Measurements from ENCODE around the gene SEMA5B. TPM values are rescaled to one million over a fixed set of nuclear protein-coding genes. Genes with fewer than 3 reads are reported as not detected.

Gene SEMA5B
- total RNA-seq, 2 donors from 2014 or later: 0.09 to 2.9 TPM

DNA sequence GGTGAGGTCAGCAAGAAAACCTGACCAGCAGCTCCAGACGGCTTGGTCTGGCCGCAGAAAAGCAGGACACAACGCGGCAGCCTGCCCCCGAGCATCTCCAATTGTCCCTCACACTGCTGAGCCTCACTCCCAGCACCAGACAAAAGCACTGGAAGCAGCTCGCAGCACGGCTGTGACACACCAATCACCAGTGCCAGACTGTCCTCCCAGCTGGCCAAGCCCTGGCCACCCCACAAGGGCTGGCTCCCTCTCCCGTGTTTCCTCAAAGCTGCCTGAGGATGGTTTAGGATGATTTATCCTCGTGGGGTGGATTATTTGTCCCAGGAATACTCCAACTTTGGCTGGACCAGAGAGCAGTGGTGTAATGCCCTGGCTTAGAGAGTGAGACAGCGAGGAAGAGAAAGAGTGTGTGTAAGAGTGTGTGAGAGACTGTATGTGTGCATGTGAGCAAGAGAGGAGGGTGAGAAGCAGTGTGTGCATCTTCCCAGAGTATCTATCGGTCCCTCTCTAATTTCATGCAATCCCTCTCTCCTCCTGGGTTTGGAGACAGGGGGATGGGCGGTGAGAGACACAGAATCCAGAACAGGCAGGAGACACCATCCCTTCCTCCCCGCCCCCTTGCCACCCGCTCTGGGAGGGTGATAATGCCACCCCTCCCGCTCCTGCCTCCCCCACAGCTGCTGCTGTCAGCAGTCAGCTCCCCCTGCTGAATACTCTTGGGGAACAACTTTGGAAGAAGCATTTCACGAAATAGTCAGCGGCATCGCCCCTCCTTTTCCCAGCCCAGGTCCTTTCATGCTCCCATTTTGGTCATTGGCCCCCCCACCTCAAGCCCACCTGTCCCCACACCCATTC is 34.2 kb downstream of the SEMA5B start:
- no peak for TF ChIP-seq POLR2A (IDR thresholded peaks at IDR 0.05)
- TF ChIP-seq POLR2AphosphoS5 (IDR thresholded peaks at IDR 0.05): no peak
- intact Hi-C loops (cut with DNase I): no loop called here
- Histone ChIP-seq H3K36me3 (no peaks in the 10 kb centered on the region), H3K4me1 (replicated peaks) (no peaks in the 10 kb centered on the region), H3K27ac (no peak overlapping the region), H3K4me3 (no peak overlapping the region), H3K9me3 (no peaks in the 10 kb centered on the region), H3K27me3 (replicated peaks; ENCODE audit: insufficient read depth) (peaks cover 5% of the 10 kb centered on the region)
- DNase-seq (ENCODE audit: low spot score): no peak
- 34% methylated on average over 18 of the region's 18 CpGs for WGBS

DNA sequence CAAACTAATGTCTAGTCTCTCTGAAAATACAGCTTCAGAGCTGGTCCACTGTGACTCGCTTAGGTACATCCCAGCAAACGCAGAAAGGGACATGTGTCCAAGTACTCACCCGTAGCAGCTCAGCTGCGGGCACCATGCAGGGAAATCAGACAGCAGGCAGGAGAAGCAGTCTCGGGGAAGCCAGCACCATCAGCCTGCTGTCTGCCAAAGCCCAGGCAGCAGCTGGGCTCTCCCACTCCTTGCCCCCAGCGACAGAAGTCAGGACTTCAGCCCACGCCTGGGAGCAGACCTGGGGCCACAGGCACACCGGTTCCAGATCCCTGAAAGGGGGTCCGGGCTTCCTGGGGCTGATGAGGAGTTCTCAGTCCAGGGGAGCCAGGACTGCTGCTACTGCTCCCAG is 34.9 kb downstream of the SEMA5B start:
- H3K4me3 ChIP-seq: no peak overlapping the region
- no peaks in the 10 kb centered on the region for H3K36me3 ChIP-seq
- no peak for TF ChIP-seq POLR2A (IDR thresholded peaks at IDR 0.05)
- no peak for TF ChIP-seq POLR2AphosphoS5 (IDR thresholded peaks at IDR 0.05)
- TF ChIP-seq, protein P1, sequence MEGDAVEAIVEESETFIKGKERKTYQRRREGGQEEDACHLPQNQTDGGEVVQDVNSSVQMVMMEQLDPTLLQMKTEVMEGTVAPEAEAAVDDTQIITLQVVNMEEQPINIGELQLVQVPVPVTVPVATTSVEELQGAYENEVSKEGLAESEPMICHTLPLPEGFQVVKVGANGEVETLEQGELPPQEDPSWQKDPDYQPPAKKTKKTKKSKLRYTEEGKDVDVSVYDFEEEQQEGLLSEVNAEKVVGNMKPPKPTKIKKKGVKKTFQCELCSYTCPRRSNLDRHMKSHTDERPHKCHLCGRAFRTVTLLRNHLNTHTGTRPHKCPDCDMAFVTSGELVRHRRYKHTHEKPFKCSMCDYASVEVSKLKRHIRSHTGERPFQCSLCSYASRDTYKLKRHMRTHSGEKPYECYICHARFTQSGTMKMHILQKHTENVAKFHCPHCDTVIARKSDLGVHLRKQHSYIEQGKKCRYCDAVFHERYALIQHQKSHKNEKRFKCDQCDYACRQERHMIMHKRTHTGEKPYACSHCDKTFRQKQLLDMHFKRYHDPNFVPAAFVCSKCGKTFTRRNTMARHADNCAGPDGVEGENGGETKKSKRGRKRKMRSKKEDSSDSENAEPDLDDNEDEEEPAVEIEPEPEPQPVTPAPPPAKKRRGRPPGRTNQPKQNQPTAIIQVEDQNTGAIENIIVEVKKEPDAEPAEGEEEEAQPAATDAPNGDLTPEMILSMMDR (IDR thresholded peaks at IDR 0.05): no peak
- H3K27me3 ChIP-seq (replicated peaks; ENCODE audit: insufficient read depth): peaks cover 5% of the 10 kb centered on the region
- intact Hi-C loops (cut with DNase I): no loop called here
- 55% methylated on average over 9 of the region's 9 CpGs for WGBS
- no peaks in the 10 kb centered on the region for H3K4me1 ChIP-seq (replicated peaks)
- no peak for DNase-seq (ENCODE audit: low spot score)
- H3K9me3 ChIP-seq: no peaks in the 10 kb centered on the region
- H3K27ac ChIP-seq: no peak overlapping the region

DNA sequence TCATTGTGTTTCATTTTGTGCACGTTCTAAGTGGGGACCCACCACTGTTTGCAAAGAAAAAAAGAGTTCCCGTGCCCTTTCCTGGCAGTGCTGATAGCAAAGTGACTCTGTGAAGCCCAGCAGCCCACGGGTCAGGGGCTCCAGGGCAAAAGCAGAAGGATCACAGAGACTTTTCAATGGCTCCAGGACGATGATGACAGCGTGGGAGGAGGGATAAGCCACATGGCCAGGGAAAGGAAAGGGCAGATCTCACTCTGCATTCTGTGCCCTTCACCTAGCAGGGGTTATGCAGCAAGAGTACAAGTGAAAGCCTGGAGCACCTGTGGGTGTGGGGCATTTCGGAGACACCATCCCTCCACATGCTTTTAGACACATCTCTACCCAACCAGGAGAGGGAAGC is 35.4 kb downstream of the SEMA5B start:
- no peaks in the 10 kb centered on the region for H3K4me1 ChIP-seq (replicated peaks)
- no peak for TF ChIP-seq POLR2A (IDR thresholded peaks at IDR 0.05)
- TF ChIP-seq, protein P1 (IDR thresholded peaks at IDR 0.05): no peak
- H3K27ac ChIP-seq: no peak overlapping the region
- peaks cover 5% of the 10 kb centered on the region for H3K27me3 ChIP-seq (replicated peaks; ENCODE audit: insufficient read depth)
- 71% methylated on average over 6 of the region's 6 CpGs for WGBS
- intact Hi-C loops (cut with DNase I): no loop called here
- DNase-seq (ENCODE audit: low spot score): no peak
- no peaks in the 10 kb centered on the region for H3K9me3 ChIP-seq
- no peaks in the 10 kb centered on the region for H3K36me3 ChIP-seq
- H3K4me3 ChIP-seq: no peak overlapping the region

DNA sequence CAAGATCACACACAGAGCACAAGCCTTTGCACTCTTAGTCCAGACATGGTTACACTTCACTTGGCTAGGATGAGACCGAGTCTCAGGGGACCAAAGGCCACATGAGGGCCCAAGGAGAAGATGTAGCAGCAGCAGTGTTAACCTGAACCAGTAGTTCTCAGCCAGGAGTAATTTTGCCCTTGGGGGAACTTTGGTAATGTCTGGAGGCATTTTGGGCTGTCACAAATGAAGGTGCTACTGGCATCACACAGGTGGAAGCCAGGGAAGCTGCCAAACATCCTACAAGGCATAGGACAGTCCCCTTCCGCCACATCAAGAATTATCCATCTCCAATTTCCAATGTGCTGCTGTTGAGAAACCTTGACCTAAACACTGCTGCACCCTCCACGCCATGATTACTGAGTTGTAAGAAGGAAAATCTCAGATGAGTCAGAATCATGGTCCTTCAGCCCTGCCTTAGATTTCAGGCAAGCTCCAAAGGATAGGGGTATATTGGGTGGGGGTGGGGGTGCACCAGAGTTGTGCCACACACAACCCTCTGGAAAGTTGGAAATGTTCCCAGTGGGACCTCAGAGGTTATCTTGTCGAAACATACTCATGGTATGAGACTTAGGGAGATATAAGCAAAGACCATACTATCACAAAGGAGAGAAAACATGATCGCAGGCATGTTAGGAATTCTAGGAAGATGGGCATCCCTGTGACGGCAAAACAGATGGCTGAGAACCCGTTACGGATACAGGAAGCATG is 36.2 kb downstream of the SEMA5B start:
- TF ChIP-seq, protein P1 (IDR thresholded peaks at IDR 0.05): no peak
- TF ChIP-seq POLR2A (IDR thresholded peaks at IDR 0.05) (no peak), POLR2AphosphoS5 (IDR thresholded peaks at IDR 0.05) (no peak)
- 85% methylated on average over 8 of the region's 8 CpGs for WGBS
- Histone ChIP-seq H3K27ac (no peak overlapping the region), H3K9me3 (no peaks in the 10 kb centered on the region), H3K27me3 (replicated peaks; ENCODE audit: insufficient read depth) (peaks cover 5% of the 10 kb centered on the region), H3K36me3 (no peaks in the 10 kb centered on the region), H3K4me1 (replicated peaks) (no peaks in the 10 kb centered on the region), H3K4me3 (no peak overlapping the region)
- DNase-seq (ENCODE audit: low spot score): no peak
- intact Hi-C loops (cut with DNase I): no loop called here

DNA sequence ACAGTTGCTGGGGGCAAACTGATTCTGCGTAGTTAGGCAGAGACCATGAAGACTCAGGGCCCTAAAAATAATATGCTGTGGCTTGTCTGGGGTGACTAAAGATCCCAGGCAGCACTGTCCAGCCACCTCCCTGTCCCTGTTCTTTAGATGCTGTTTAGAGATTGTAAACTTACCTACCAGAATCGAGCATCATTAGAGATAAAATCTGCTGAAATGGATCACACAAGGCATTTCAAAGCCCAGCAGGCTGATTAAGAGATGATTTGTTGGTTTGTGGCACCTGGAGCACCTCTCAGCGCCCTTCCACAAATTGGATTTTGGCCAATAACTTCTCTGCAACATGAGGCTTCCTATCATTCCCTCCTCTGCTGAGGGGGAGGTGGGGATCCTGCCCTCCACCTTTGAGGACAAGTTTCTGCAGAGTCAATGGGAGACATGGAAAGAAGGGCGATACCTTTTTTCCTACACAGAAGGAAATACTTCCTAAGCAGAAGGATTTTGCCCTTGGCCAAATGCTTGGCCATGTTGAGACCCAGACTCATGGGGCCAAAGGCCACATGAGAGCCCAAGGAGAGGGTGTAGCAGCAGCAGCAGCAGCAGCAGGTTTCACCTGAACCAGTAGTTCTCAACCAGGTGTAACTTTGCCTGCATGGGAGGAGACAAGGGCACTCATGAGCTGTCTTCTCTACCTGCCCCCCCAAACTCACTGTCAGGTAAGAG is 37.5 kb downstream of the SEMA5B start:
- H3K27ac ChIP-seq: no peak overlapping the region
- H3K4me1 ChIP-seq (replicated peaks): no peaks in the 10 kb centered on the region
- peaks cover 5% of the 10 kb centered on the region for H3K27me3 ChIP-seq (replicated peaks; ENCODE audit: insufficient read depth)
- WGBS: 70% methylated on average over 4 of the region's 4 CpGs
- no peak for DNase-seq (ENCODE audit: low spot score)
- no peak for TF ChIP-seq POLR2AphosphoS5 (IDR thresholded peaks at IDR 0.05)
- TF ChIP-seq, protein P1 (IDR thresholded peaks at IDR 0.05): no peak
- TF ChIP-seq POLR2A (IDR thresholded peaks at IDR 0.05): no peak
- intact Hi-C loops (cut with DNase I): no loop called here
- H3K36me3 ChIP-seq: no peaks in the 10 kb centered on the region
- no peak overlapping the region for H3K4me3 ChIP-seq
- H3K9me3 ChIP-seq: no peaks in the 10 kb centered on the region
